B cell (primary cell): ENCODE measurements around the gene CST5. TPM values are rescaled to one million over a fixed set of nuclear protein-coding genes. Genes with fewer than 3 reads are reported as not detected.

ENCODE experiments used
- ATAC-seq: fragments of 200-7000 bp; cut with Tn5 transposase; one replicate; pipeline ENCODE4 v1.10.0; 2021; ENCODE audit warnings: low read depth, mild to moderate bottlenecking, moderate number of reproducible peaks, moderate library complexity
- CTCF ChIA-PET: fragments of 350-600 bp; sonication (Branson Sonifier 250); formaldehyde crosslinking; loops from one replicate; lab custom pipeline; 2021; ENCODE audit warnings: antibody characterized with exemption, inconsistent platforms; lab: Charles Lee
- POLR2A ChIA-PET: fragments of 350-600 bp; sonication (Branson Sonifier 250); formaldehyde crosslinking; loops from one replicate; lab custom pipeline; 2021; ENCODE audit warnings: antibody characterized with exemption; lab: Charles Lee
- DNase-seq: peaks from one replicate; pipeline ENCODE4 v3.0.0; 2013
- H2AFZ ChIP-seq: 2 replicates; pipeline ENCODE4 v1.6.1; 2012; ENCODE audit warnings: mild to moderate bottlenecking, low read depth, low read length; ENCODE audit not compliant: insufficient read depth, poor library complexity, severe bottlenecking
- H3K27ac ChIP-seq, 2 donors: 1 replicate in 1 of 2; 2 replicates in 1 of 2; pipeline ENCODE4 v1.5.1; 2012 to 2013; ENCODE audit warnings: low read length in 2 of 2, mild to moderate bottlenecking in 2 of 2, moderate library complexity in 1 of 2
- H3K27me3 ChIP-seq, 4 experiments: fragments of 200-600 bp in 1 of 4; sonication (generic) in 1 of 4; replicated peaks in 1 of 4; 1 replicate in 2 of 4; 2 replicates in 2 of 4; pipeline versions ENCODE4 v1.6.1 to v1.7.0; 2013 to 2016; ENCODE audit warnings: low read length in 3 of 4, mild to moderate bottlenecking in 2 of 4, mixed read lengths in 1 of 4, moderate library complexity in 1 of 4; ENCODE audit not compliant: insufficient read depth in 4 of 4, control insufficient read depth in 3 of 4; ENCODE audit errors: control extremely low read depth in 1 of 4
- H3K36me3 ChIP-seq, 2 experiments: replicated peaks in 1 of 2; 1 replicate in 1 of 2; 2 replicates in 1 of 2; pipeline versions ENCODE4 v1.6.1 to v1.7.1; 2013; ENCODE audit warnings: low read length in 1 of 2; ENCODE audit not compliant: insufficient read depth in 2 of 2, control insufficient read depth in 1 of 2; ENCODE audit errors: control extremely low read depth in 1 of 2, extremely low read depth in 1 of 2
- H3K4me1 ChIP-seq, 2 donors: fragments of 200-600 bp in 1 of 2; sonication (generic) in 1 of 2; 1 replicate in 1 of 2; 2 replicates in 1 of 2; pipeline versions ENCODE4 v1.5.1 to v1.6.1; 2013 to 2017; ENCODE audit warnings: low read length in 2 of 2; ENCODE audit not compliant: control insufficient read depth in 2 of 2, insufficient read depth in 2 of 2
- H3K4me2 ChIP-seq: replicated peaks from 2 replicates; pipeline ENCODE3; 2012; ENCODE audit warnings: mild to moderate bottlenecking, low read depth, low read length; ENCODE audit not compliant: poor library complexity, severe bottlenecking
- H3K4me3 ChIP-seq, 5 experiments: fragments of 200-600 bp in 1 of 5; sonication (generic) in 1 of 5; 1 replicate in 3 of 5; 2 replicates in 2 of 5; pipeline versions ENCODE4 v1.5.1 to v1.7.0; 2011 to 2016; ENCODE audit warnings: low read length in 4 of 5, mild to moderate bottlenecking in 4 of 5, low read depth in 2 of 5, control low read depth in 1 of 5, moderate library complexity in 1 of 5; ENCODE audit not compliant: insufficient read depth in 1 of 5; ENCODE audit errors: control extremely low read depth in 1 of 5, extremely low read depth in 1 of 5
- H3K79me2 ChIP-seq: fragments of 200-600 bp; sonication (generic); one replicate; pipeline ENCODE4 v1.6.0; 2016; ENCODE audit warnings: low read length; ENCODE audit not compliant: control insufficient read depth, insufficient read depth
- H3K9ac ChIP-seq: fragments of 200-600 bp; sonication (generic); 2 replicates; pipeline ENCODE4 v1.6.1; 2017; ENCODE audit warnings: mild to moderate bottlenecking, low read length, moderate library complexity
- H3K9me3 ChIP-seq, 3 donors: one replicate each; pipeline versions ENCODE4 v1.6.1 to v1.7.1; 2013; ENCODE audit warnings: low read length in 2 of 3; ENCODE audit not compliant: control insufficient read depth in 2 of 3, insufficient read depth in 1 of 3; ENCODE audit errors: control extremely low read depth in 1 of 3
- H4K20me1 ChIP-seq: 2 replicates; pipeline ENCODE4 v1.6.0; 2012; ENCODE audit warnings: mild to moderate bottlenecking, low read length; ENCODE audit not compliant: insufficient read depth, control insufficient read depth, poor library complexity, severe bottlenecking
- H3K27ac Mint-ChIP-seq: one replicate; pipeline ENCODE4 v1.8.0; 2021; ENCODE audit warnings: mixed read lengths
- H3K27me3 Mint-ChIP-seq: one replicate; pipeline ENCODE4 v1.8.0; 2021; ENCODE audit warnings: mixed read lengths
- H3K4me1 Mint-ChIP-seq: one replicate; pipeline ENCODE4 v1.8.0; 2021; ENCODE audit warnings: mixed read lengths
- H3K4me3 Mint-ChIP-seq: one replicate; pipeline ENCODE4 v1.8.0; 2021; ENCODE audit warnings: mixed read lengths
- H3K9me3 Mint-ChIP-seq: one replicate; pipeline ENCODE4 v1.8.0; 2022; ENCODE audit warnings: mixed read lengths; ENCODE audit not compliant: insufficient read depth
- EZH2 ChIP-seq: IDR thresholded peaks from 2 replicates; pipeline ENCODE4 v1.6.1; 2012; ENCODE audit warnings: borderline replicate concordance, low read depth, mild to moderate bottlenecking, moderate library complexity, low read length; ENCODE audit not compliant: insufficient read depth, poor library complexity, severe bottlenecking
- WGBS: methylation state at CpG from one replicate; pipeline ENCODE4 v1.1.5; 2013; ENCODE audit warnings: missing lambda C conversion rate; ENCODE audit not compliant: insufficient coverage; 5-methylcytosine and 5-hydroxymethylcytosine counted together
- intact Hi-C: fragments of 100-400 bp; cut with micrococcal nuclease; formaldehyde crosslinking; loops from one replicate; pipeline ENCODE4 v1.10.0; 2022
- polyA plus RNA-seq: library from polyadenylated mRNA; depleted of rRNA; stranded (reverse); fragments of >200 nt; gene quantifications from 2 replicates; pipeline ENCODE4 v1.2.3, GENCODE V29; 2012
- total RNA-seq, 2 donors: library from RNA; stranded (reverse); fragments of 120-200 nt in 1 of 2; gene quantifications; 1 replicate in 1 of 2; 2 replicates in 1 of 2; pipeline versions ENCODE4 v1.2.3 to v1.2.4, GENCODE V29; 2013 to 2022
- TF ChIP-seq, protein P1 (sequence below): fragments of 200-600 bp; IDR thresholded peaks from one replicate; pipeline ENCODE4 v1.8.0; 2022; ENCODE audit warnings: antibody characterized with exemption, mild to moderate bottlenecking

The CST5 gene
- total and polyA plus RNA-seq, 2 donors (not counting 1 experiment from before 2014, with no cell fraction given) = not detected

DNA sequence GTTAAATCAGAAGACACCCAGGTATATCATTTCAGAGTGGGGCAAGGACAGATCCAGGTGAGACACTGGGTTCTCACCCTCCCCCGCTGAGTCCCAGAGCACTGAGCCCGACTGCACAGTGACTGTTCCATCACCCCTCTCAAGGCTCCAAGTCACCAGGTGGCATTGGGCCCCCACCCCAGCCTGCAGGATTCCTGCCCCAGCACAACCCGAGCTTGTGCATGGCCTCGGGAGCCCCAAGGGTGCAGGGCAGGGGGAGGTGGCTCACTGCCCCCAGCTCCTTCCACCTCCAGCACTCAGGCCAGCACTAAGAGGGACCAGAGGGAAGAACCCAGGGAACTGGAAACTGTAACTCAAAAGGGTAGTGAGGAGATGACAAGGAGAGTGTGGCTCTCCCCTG lies 39.3 kb upstream of the CST5 start:
- Histone ChIP-seq H3K79me2 (no peaks in the 10 kb centered on the region), H3K27ac (no peak overlapping the region), H3K4me2 (no peak overlapping the region), H3K4me3 (no peak overlapping the region), H3K36me3 (no peaks in the 10 kb centered on the region), H3K9me3 (peaks cover 0 to 2% (median 0%) of the 10 kb centered on the region in 3 donors), H3K27me3 (no peaks in the 10 kb centered on the region), H3K9ac (no peak overlapping the region), H3K4me1 (no peaks in the 10 kb centered on the region), H2AFZ (no peak overlapping the region), H4K20me1 (no peaks in the 10 kb centered on the region)
- H3K27ac Mint-ChIP-seq = no peak overlapping the region
- CTCF ChIA-PET = no interaction called here
- no peak overlapping the region for H3K4me3 Mint-ChIP-seq
- H3K27me3 Mint-ChIP-seq = peaks cover 2% of the 10 kb centered on the region
- WGBS = 91% methylated on average over 2 of the region's 4 CpGs
- TF ChIP-seq EZH2 = no peak
- TF ChIP-seq, protein P1, sequence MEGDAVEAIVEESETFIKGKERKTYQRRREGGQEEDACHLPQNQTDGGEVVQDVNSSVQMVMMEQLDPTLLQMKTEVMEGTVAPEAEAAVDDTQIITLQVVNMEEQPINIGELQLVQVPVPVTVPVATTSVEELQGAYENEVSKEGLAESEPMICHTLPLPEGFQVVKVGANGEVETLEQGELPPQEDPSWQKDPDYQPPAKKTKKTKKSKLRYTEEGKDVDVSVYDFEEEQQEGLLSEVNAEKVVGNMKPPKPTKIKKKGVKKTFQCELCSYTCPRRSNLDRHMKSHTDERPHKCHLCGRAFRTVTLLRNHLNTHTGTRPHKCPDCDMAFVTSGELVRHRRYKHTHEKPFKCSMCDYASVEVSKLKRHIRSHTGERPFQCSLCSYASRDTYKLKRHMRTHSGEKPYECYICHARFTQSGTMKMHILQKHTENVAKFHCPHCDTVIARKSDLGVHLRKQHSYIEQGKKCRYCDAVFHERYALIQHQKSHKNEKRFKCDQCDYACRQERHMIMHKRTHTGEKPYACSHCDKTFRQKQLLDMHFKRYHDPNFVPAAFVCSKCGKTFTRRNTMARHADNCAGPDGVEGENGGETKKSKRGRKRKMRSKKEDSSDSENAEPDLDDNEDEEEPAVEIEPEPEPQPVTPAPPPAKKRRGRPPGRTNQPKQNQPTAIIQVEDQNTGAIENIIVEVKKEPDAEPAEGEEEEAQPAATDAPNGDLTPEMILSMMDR = no peak
- ATAC-seq = no peak
- no peaks in the 10 kb centered on the region for H3K4me1 Mint-ChIP-seq
- no peaks in the 10 kb centered on the region for H3K9me3 Mint-ChIP-seq
- no peak for DNase-seq
- POLR2A ChIA-PET = no interaction called here
- intact Hi-C loops = no loop called here

- Histone ChIP-seq H3K27ac (no peak overlapping the region), H4K20me1 (no peaks in the 10 kb centered on the region), H2AFZ (no peak overlapping the region), H3K9me3 (peaks cover 0 to 5% (median 0%) of the 10 kb centered on the region in 3 donors), H3K9ac (no peak overlapping the region), H3K79me2 (no peaks in the 10 kb centered on the region), H3K4me1 (no peaks in the 10 kb centered on the region), H3K27me3 (no peaks in the 10 kb centered on the region), H3K4me3 (no peak overlapping the region), H3K36me3 (no peaks in the 10 kb centered on the region), H3K4me2 (no peak overlapping the region)
- CTCF ChIA-PET = no interaction called here
- Mint-ChIP-seq H3K27me3 (peaks cover 2% of the 10 kb centered on the region), H3K9me3 (no peaks in the 10 kb centered on the region), H3K4me1 (no peaks in the 10 kb centered on the region), H3K4me3 (no peak overlapping the region), H3K27ac (no peak overlapping the region)
- POLR2A ChIA-PET = no interaction called here
- intact Hi-C loops = no loop called here
- no peak for ATAC-seq
- DNase-seq = no peak
- TF ChIP-seq, protein P1 = no peak
- TF ChIP-seq EZH2 = no peak
- WGBS = 77% methylated on average over 7 of the region's 11 CpGs
These were observed 38.7 kb upstream of the CST5 start for GRCh38 chr20:23918101-23918862.
